H9 (cell line): ENCODE data around the gene GRIA4. TPM values are rescaled to one million over a fixed set of nuclear protein-coding genes. Genes with fewer than 3 reads are reported as not detected.
A peak's percentile ranks its signal among the peaks of the same experiment; 100 is the strongest.

Source experiments
- DNase-seq: peaks from one replicate; pipeline ENCODE4 v3.0.0-alpha.2; 2017
- H2AFZ ChIP-seq: one replicate; pipeline ENCODE4 v1.6.1; 2013; ENCODE audit warnings: mild to moderate bottlenecking, low read length, control low read depth, moderate library complexity
- H2AK5ac ChIP-seq: 2 replicates; pipeline ENCODE4 v1.6.1; 2013; ENCODE audit warnings: low read length, control low read depth, mixed read lengths; ENCODE audit not compliant: insufficient read length
- H2BK120ac ChIP-seq: one replicate; pipeline ENCODE4 v1.6.1; 2013; ENCODE audit warnings: low read depth, mild to moderate bottlenecking, low read length, control low read depth, inconsistent platforms; ENCODE audit not compliant: poor library complexity, severe bottlenecking
- H2BK12ac ChIP-seq: 2 replicates; pipeline ENCODE4 v1.6.1; 2013; ENCODE audit warnings: low read length, control low read depth, mixed read lengths, low read depth; ENCODE audit not compliant: insufficient read length
- H2BK15ac ChIP-seq: 2 replicates; pipeline ENCODE4 v1.6.1; 2013; ENCODE audit warnings: low read depth, low read length, control low read depth
- H2BK20ac ChIP-seq: one replicate; pipeline ENCODE4 v1.6.1; 2013; ENCODE audit warnings: low read depth, mild to moderate bottlenecking, low read length, control low read depth, inconsistent platforms; ENCODE audit not compliant: poor library complexity, severe bottlenecking
- H2BK5ac ChIP-seq: 2 replicates; pipeline ENCODE4 v1.6.1; 2013; ENCODE audit warnings: low read length, control low read depth, mixed read lengths; ENCODE audit not compliant: insufficient read length
- H3K14ac ChIP-seq: 2 replicates; pipeline ENCODE4 v1.6.1; 2013; ENCODE audit warnings: low read length, control low read depth; ENCODE audit not compliant: insufficient read depth
- H3K18ac ChIP-seq: 2 replicates; pipeline ENCODE4 v1.6.1; 2013; ENCODE audit warnings: low read depth, mild to moderate bottlenecking, mixed read lengths, low read length, control low read depth; ENCODE audit not compliant: insufficient read length
- H3K23ac ChIP-seq: 2 replicates; pipeline ENCODE4 v1.6.1; 2013; ENCODE audit warnings: low read length, control low read depth, mixed read lengths, low read depth; ENCODE audit not compliant: insufficient read length
- H3K23me2 ChIP-seq: 2 replicates; pipeline ENCODE4 v1.6.1; 2013; ENCODE audit warnings: low read depth, mild to moderate bottlenecking, mixed read lengths, low read length, control low read depth; ENCODE audit not compliant: insufficient read length, poor library complexity, severe bottlenecking
- H3K27ac ChIP-seq: 2 replicates; pipeline ENCODE4 v1.5.1; 2013; ENCODE audit warnings: low read length, control low read depth, mixed read lengths, low read depth; ENCODE audit not compliant: insufficient read length
- H3K27me3 ChIP-seq: 2 replicates; pipeline ENCODE4 v1.6.1; 2013; ENCODE audit warnings: low read length, control low read depth, inconsistent platforms; ENCODE audit not compliant: insufficient read depth
- H3K4ac ChIP-seq: 2 replicates; pipeline ENCODE4 v1.6.1; 2013; ENCODE audit warnings: low read depth, mild to moderate bottlenecking, control low read depth, inconsistent platforms, low read length, moderate library complexity
- H3K4me1 ChIP-seq: 2 replicates; pipeline ENCODE4 v1.6.1; 2013; ENCODE audit warnings: low read length, control low read depth, inconsistent platforms; ENCODE audit not compliant: insufficient read depth
- H3K4me2 ChIP-seq: 2 replicates; pipeline ENCODE4 v1.6.1; 2013; ENCODE audit warnings: low read length, control low read depth, mixed read lengths; ENCODE audit not compliant: insufficient read length, insufficient read depth
- H3K56ac ChIP-seq: 2 replicates; pipeline ENCODE4 v1.6.1; 2013; ENCODE audit warnings: low read depth, mild to moderate bottlenecking, mixed read lengths, low read length, control low read depth; ENCODE audit not compliant: insufficient read length
- H3K79me1 ChIP-seq: 2 replicates; pipeline ENCODE4 v1.6.1; 2013; ENCODE audit warnings: low read depth, mild to moderate bottlenecking, moderate library complexity, low read length, control low read depth, inconsistent platforms; ENCODE audit not compliant: insufficient read depth, poor library complexity, severe bottlenecking
- H3K79me2 ChIP-seq: 2 replicates; pipeline ENCODE4 v1.6.1; 2013; ENCODE audit warnings: low read length, control low read depth, inconsistent platforms; ENCODE audit not compliant: insufficient read depth
- H3K9ac ChIP-seq: 2 replicates; pipeline ENCODE4 v1.6.1; 2013; ENCODE audit warnings: low read length, control low read depth, mixed read lengths; ENCODE audit not compliant: insufficient read length; ENCODE audit errors: extremely low read depth
- H3K9me3 ChIP-seq: one replicate; pipeline ENCODE4 v1.6.1; 2013; ENCODE audit warnings: low read depth, low read length, inconsistent platforms; ENCODE audit not compliant: control insufficient read depth
- H3T11ph ChIP-seq: one replicate; pipeline ENCODE4 v1.6.1; 2013; ENCODE audit warnings: mild to moderate bottlenecking, low read length, control low read depth, inconsistent platforms
- H4K20me1 ChIP-seq: one replicate; pipeline ENCODE4 v1.6.1; 2013; ENCODE audit not compliant: control insufficient read depth, insufficient read length, insufficient read depth
- H4K5ac ChIP-seq: 2 replicates; pipeline ENCODE4 v1.6.1; 2013; ENCODE audit warnings: low read depth, mild to moderate bottlenecking, mixed read lengths, low read length, control low read depth; ENCODE audit not compliant: insufficient read length
- H4K8ac ChIP-seq: replicated peaks from 2 replicates; pipeline ENCODE4 v1.6.1; 2013; ENCODE audit warnings: low read length, control low read depth, mixed read lengths, low read depth; ENCODE audit not compliant: insufficient read length
- H4K91ac ChIP-seq: 2 replicates; pipeline ENCODE4 v1.6.1; 2013; ENCODE audit warnings: low read depth, mild to moderate bottlenecking, moderate library complexity, mixed read lengths, low read length, control low read depth; ENCODE audit not compliant: insufficient read length
- H3K27ac Mint-ChIP-seq, 3 experiments: 2 replicates in 2 of 3; 3 replicates in 1 of 3; pipeline ENCODE4 v1.8.0; 2020 to 2021; ENCODE audit warnings: mixed read lengths in 3 of 3, mild to moderate bottlenecking in 1 of 3, moderate library complexity in 1 of 3
- H3K27me3 Mint-ChIP-seq: 2 replicates; pipeline ENCODE4 v1.8.0; 2021; ENCODE audit warnings: low read depth, mild to moderate bottlenecking, moderate library complexity, mixed read lengths
- H3K36me3 Mint-ChIP-seq, 3 experiments: 2 replicates in 2 of 3; 3 replicates in 1 of 3; pipeline ENCODE4 v1.8.0; 2020 to 2021; ENCODE audit warnings: low read depth in 3 of 3, mixed read lengths in 3 of 3; ENCODE audit not compliant: insufficient read depth in 1 of 3
- H3K4me1 Mint-ChIP-seq, 2 experiments: 2 replicates each; pipeline ENCODE4 v1.8.0; 2020; ENCODE audit warnings: mixed read lengths in 2 of 2
- H3K4me3 Mint-ChIP-seq, 2 experiments: 2 replicates in 1 of 2; 3 replicates in 1 of 2; pipeline ENCODE4 v1.8.0; 2020 to 2021; ENCODE audit warnings: mild to moderate bottlenecking in 2 of 2, mixed read lengths in 2 of 2, moderate library complexity in 1 of 2
- H3K9me3 Mint-ChIP-seq, 2 experiments: 2 replicates in 1 of 2; 3 replicates in 1 of 2; pipeline ENCODE4 v1.8.0; 2020; ENCODE audit warnings: mild to moderate bottlenecking in 2 of 2, mixed read lengths in 2 of 2, moderate library complexity in 1 of 2
- CTCF ChIP-seq: fragments of 200-600 bp; sonication (generic); conservative IDR thresholded peaks from 3 replicates; pipeline ENCODE4 v1.8.0; 2021; ENCODE audit warnings: antibody characterized with exemption, mild to moderate bottlenecking
- WGBS: extraction: QIAGEN DNeasy Blood & Tissue Kit; methylation state at CpG from one replicate; pipeline ENCODE4 v1.1.7; 2013; ENCODE audit warnings: missing lambda C conversion rate, low lambda C conversion rate, mixed read lengths; ENCODE audit not compliant: insufficient read length; ENCODE audit errors: extremely low coverage; 5-methylcytosine and 5-hydroxymethylcytosine counted together
- total RNA-seq: library from RNA; stranded (reverse); gene quantifications from 2 replicates; pipeline ENCODE4 v1.2.1, GENCODE V29; 2021

Gene GRIA4
- total RNA-seq, 1 experiment from 2014 or later, result 0.83 TPM

- H4K8ac ChIP-seq, result no peak overlapping the region
- Mint-ChIP-seq H3K4me1 (peaks cover 31 to 32% of the 10 kb centered on the region in 2 experiments), H3K9me3 (peaks cover 0 to 3% of the 10 kb centered on the region in 2 experiments; a peak in 2 of 5 replicates), H3K4me3 (peak overlapping the region; percentile 78 to 89), H3K27me3 (peaks cover 35% of the 10 kb centered on the region), H3K27ac (no peak overlapping the region), H3K36me3 (peaks cover 0 to 2% (median 0%) of the 10 kb centered on the region in 3 experiments; a peak in 1 of 7 replicates)
- no peak overlapping the region for H4K5ac ChIP-seq
- peaks cover 4% of the 10 kb centered on the region for H3K4me1 ChIP-seq
- H2AFZ ChIP-seq, result no peak overlapping the region
- H4K20me1 ChIP-seq, result no peaks in the 10 kb centered on the region
- H3K23ac ChIP-seq, result no peak overlapping the region
- H3T11ph ChIP-seq, result no peak overlapping the region
- no peak overlapping the region for H4K91ac ChIP-seq
- H3K14ac ChIP-seq, result no peak overlapping the region
- no peak overlapping the region for H2BK20ac ChIP-seq
- H3K18ac ChIP-seq, result no peak overlapping the region
- no peak overlapping the region for H2AK5ac ChIP-seq
- peak; percentile 51 for DNase-seq
- no peak overlapping the region for H3K4ac ChIP-seq
- no peaks in the 10 kb centered on the region for H3K9me3 ChIP-seq
- TF ChIP-seq CTCF, result peak; percentile 63
- no peak overlapping the region for H2BK120ac ChIP-seq
- no peak overlapping the region for H3K56ac ChIP-seq
- no peaks in the 10 kb centered on the region for H3K27me3 ChIP-seq
- H3K79me2 ChIP-seq, result no peaks in the 10 kb centered on the region; the same call in 1 of the 2 replicates
- WGBS, result no CpG with 5 or more reads among the region's 7 CpGs
- H2BK5ac ChIP-seq, result no peak overlapping the region
- H3K27ac ChIP-seq, result no peak overlapping the region
- H3K9ac ChIP-seq, result no peak overlapping the region
- H3K4me2 ChIP-seq, result peak overlapping the region; percentile 81
- no peak overlapping the region for H2BK15ac ChIP-seq
- H3K23me2 ChIP-seq, result peaks cover 21% of the 10 kb centered on the region
- H2BK12ac ChIP-seq, result no peak overlapping the region
- no peaks in the 10 kb centered on the region for H3K79me1 ChIP-seq
Observed at GRCh38 chr11:105609341-105609781, 512 bp upstream of the GRIA4 start.
